Stimulated activated CD4-positive, alpha-beta T cell treated with anti-CD3 and anti-CD28 coated beads, TNF-alpha, amount 100 ng/mL, for 24 hours (primary cell): ENCODE measurements around the gene L3MBTL2.
"Not testable (repeated sequence)": the region's sequence is repeated elsewhere in the genome, so short reads cannot be mapped to it uniquely, and the experiment has no call there.

Experiments used
- DNase-seq, 3 experiments: peaks; one replicate each; pipeline ENCODE4 v3.0.0-alpha.2; 2020; ENCODE audit warnings: low read depth in 3 of 3

Gene L3MBTL2

DNA sequence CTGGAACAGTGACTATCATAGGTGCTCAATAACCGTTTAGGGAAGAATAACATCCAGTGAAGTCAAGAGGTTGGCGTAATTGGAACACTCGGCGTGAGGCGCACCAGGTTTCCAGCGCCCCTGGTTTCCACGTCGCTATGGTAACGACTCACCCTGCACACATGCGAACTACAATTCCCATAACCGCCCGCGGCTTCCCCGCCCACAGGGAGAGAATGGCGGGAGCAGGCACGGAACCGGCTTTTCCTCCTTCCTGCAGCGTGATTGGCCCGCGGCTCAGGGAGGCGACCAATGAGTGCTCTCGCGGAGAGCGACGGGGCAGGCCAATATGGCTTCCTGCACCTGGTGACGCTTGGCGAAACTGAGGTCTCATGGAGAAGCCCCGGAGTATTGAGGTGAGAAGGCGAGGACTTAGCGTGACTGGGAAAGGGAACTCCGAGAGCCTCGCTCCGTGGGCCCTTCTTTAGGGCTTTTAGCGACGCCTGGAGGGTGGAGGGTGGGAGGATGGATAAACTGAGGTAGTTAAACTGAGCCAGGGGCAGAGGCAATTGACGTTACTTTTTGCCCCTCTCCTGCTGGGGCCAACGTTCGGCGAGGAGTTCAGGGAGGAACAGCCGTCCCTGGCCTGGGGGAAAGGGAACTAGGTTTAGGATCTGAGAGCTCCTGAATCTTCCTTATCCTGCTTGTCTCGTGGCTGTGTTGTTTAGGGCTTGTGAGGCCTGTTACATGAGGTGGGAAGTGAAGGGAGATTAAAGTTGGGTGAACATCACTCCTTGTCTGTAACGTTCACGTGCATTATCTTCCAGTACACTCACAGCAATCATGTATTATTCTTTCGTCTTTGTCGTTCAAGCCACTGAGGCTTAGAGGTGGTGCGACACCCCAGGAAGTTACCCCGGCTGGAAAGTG is at the start of gene L3MBTL2:
TSS of gene L3MBTL2 (plus strand) at position 321 of the 909 bp plus-strand sequence. CDS start at position 372, 51 bp downstream.
- peak; percentile 97 to 99 (median 98) for DNase-seq

DNA sequence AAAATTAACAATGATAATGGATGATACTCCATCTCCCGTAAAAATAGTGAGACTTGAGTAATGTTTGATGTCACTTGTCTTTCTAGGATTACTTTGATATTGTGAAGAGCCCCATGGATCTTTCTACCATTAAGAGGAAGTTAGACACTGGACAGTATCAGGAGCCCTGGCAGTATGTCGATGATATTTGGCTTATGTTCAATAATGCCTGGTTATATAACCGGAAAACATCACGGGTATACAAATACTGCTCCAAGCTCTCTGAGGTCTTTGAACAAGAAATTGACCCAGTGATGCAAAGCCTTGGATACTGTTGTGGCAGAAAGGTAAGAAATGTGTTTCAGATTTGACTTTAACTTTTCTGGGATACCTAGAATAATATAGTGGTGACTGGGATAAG is 48.0 kb upstream of the L3MBTL2 start:
- no peak for DNase-seq

- DNase-seq = no peak
Observed at GRCh38 chr22:41169157-41169556, 36.0 kb upstream of the L3MBTL2 start.

- DNase-seq = no peak
Observed at GRCh38 chr22:41171996-41172395, 33.1 kb upstream of the L3MBTL2 start.

DNA sequence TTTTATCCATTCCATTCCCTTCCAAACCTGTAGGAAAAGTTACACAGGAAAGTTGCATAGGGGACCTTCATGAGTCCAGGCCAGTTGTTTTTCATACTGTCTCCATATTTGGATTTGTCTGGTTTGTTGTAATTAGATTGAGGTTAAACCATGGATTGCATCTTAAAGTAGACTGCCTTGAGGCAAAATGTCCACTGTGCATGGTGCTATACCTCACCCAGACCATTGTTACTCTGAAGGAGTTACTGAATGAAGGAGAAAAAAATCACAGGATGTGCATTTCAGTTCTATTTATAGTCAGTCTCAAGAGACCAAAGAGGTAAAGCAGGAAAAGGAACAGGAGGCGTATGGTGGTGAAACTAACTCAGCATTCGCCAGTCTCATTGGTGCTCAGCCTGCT is 29.6 kb upstream of the L3MBTL2 start:
- no peak for DNase-seq

- no peak for DNase-seq
Observed at GRCh38 chr22:41177040-41177621, 28.0 kb upstream of the L3MBTL2 start.

- DNase-seq = no peak
Observed at GRCh38 chr22:41177622-41178424, 27.3 kb upstream of the L3MBTL2 start.

- DNase-seq = no peak
Observed at GRCh38 chr22:41178425-41178975, 26.6 kb upstream of the L3MBTL2 start.

GRCh38 chr22:41180362-41180761 is 24.8 kb upstream of the L3MBTL2 start:
- DNase-seq = not testable (repeated sequence)

- DNase-seq = no peak
Observed at GRCh38 chr22:41180926-41181325, 24.2 kb upstream of the L3MBTL2 start.

- no peak for DNase-seq
Observed at GRCh38 chr22:41181349-41182241, 23.5 kb upstream of the L3MBTL2 start.

GRCh38 chr22:41184679-41185078 is 20.4 kb upstream of the L3MBTL2 start:
- no peak for DNase-seq

DNA sequence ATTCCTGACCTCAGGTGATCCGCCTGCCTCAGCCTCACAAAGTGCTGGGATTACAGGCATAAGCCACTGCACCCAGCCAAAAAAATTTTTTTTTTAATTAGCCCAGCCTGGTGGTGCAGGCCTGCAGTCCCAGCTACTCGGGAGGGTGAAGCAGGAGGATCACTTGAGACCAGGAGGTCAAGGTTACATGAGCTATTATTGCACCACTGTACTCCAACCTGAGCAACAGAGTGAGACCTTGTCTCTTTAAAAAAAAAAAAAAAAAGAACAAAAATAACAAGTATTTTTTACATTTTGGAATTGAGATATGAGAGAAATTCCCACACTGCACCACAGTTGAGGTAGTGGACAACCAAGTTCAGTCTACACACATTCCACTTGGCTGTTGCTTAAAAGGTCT is 13.6 kb upstream of the L3MBTL2 start:
- no peak for DNase-seq

GRCh38 chr22:41193829-41194228 is 11.3 kb upstream of the L3MBTL2 start:
- no peak for DNase-seq

GRCh38 chr22:41197038-41197972 is 7.8 kb upstream of the L3MBTL2 start:
- DNase-seq = peak; percentile 71 to 83 (median 72)

GRCh38 chr22:41198027-41198580 is 7.0 kb upstream of the L3MBTL2 start:
- peak; percentile 18 to 67 (median 46) for DNase-seq

DNA sequence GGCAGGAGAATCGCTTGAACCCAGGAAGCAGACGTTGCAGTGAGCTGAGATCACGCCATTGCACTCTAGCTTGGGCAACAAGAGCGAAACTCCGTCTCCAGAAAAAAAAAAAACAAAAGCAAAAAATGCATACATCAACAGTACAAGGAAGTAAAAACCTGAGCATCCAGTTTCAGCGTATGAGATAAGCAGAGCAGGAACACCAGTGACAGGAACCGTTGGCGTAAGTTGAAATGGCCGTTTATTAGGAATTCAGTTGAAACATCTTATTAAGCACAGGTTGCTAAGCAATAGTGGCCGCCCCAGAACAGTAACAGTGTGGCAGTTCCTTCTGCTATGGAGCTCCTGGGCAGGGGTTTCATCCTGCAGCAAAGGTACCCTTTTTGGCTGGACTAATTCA is 4.0 kb upstream of the L3MBTL2 start:
- no peak for DNase-seq

DNA sequence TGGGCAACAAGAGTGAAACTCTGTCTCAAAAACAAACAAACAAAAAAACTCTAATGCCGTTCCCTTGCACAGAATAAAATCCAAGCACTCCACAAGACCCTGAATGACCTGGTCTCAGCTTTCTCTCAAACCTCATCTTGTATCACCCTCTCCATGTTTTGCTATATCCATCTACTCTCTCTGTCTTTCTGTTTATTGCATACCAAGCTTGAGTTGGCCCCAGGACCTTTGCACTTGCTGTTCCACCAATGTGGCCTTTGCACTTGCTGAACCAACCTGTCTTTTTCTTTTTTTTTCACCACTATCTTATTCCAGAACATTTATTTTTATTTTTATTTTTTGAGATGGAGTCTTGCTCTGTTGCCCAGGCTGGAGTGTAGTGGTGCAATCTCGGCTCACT is 2.0 kb upstream of the L3MBTL2 start:
- no peak for DNase-seq

DNA sequence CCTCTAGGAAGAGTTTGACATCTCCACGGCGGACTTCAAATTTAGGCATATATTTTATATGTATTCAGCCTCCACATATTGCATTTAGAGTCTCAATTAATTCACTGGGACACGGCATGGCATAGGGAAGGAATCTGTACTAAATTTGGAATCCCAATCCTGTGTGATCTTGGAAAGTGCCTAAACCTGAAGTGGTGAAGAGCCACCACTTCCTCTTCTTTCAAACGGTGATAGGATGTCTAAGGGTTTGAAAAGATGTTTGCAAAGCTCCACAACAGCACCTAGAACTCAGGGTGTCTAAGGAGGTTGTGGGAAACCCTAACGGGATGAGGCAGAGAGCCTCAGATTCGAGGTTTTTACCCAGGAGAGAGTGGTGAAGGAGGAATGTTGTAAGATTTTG is 1.0 kb upstream of the L3MBTL2 start:
- no peak for DNase-seq

GRCh38 chr22:41206719-41207118 is 1.6 kb downstream of the L3MBTL2 start:
- no peak for DNase-seq
